Stomach (tissue), 9 donors: Measurements from ENCODE around the gene CLEC4F. TPM values are rescaled to one million over a fixed set of nuclear protein-coding genes. Genes with fewer than 3 reads are reported as not detected.

ENCODE experiments used
- DNase-seq, 2 donors: peaks; one replicate each; pipeline versions ENCODE4 v3.0.0 to v3.0.0-alpha.2; 2013 to 2019
- H3K27ac ChIP-seq, 5 donors: fragments of 200-600 bp in 4 of 5; sonication (generic) in 4 of 5; one replicate each; pipeline ENCODE4 v1.5.1; 2013 to 2019; ENCODE audit warnings: mild to moderate bottlenecking in 1 of 5, moderate library complexity in 1 of 5
- H3K27me3 ChIP-seq, 3 donors: fragments of 200-600 bp; sonication (generic); one replicate each; pipeline ENCODE4 v1.5.1; 2017 to 2019; ENCODE audit warnings: mixed run types in 1 of 3
- H3K36me3 ChIP-seq, 4 donors: fragments of 200-600 bp; sonication (generic); 1 replicate in 3 of 4; 2 replicates in 1 of 4; pipeline ENCODE4 v1.5.1; 2016 to 2019
- H3K4me1 ChIP-seq, 4 donors: fragments of 200-600 bp; sonication (generic); one replicate each; pipeline ENCODE4 v1.5.1; 2016 to 2019
- H3K4me3 ChIP-seq, 4 donors: fragments of 200-600 bp; sonication (generic) in 3 of 4; one replicate each; pipeline ENCODE4 v1.5.1; 2016 to 2019; ENCODE audit warnings: mild to moderate bottlenecking in 1 of 4
- H3K9me3 ChIP-seq, 4 donors: fragments of 200-600 bp; sonication (generic); one replicate each; pipeline ENCODE4 v1.5.1; 2016 to 2019
- EP300 ChIP-seq: sonication (generic); formaldehyde crosslinking; IDR thresholded peaks from one replicate; pipeline ENCODE4 v1.6.1; 2017; ENCODE audit warnings: antibody characterized with exemption
- POLR2A ChIP-seq, 4 donors: fragments of 450-650 bp; IDR thresholded peaks; one replicate each; pipeline ENCODE4 v1.6.1; 2016; ENCODE audit warnings: antibody characterized with exemption in 4 of 4, control low read depth in 2 of 4, mild to moderate bottlenecking in 1 of 4, moderate library complexity in 1 of 4
- POLR2AphosphoS5 ChIP-seq, 3 donors: sonication (generic); formaldehyde crosslinking; IDR thresholded peaks; one replicate each; pipeline ENCODE4 v1.6.1; 2016; ENCODE audit warnings: antibody characterized with exemption in 3 of 3
- WGBS, 5 donors: extraction: QIAGEN DNeasy Blood & Tissue Kit in 3 of 5; methylation state at CpG; one replicate each; pipeline versions ENCODE4 v1.1.5 to v1.1.7; 2013 to 2018; 5-methylcytosine and 5-hydroxymethylcytosine counted together
- intact Hi-C: fragments of 100-400 bp; cut with DNase I; formaldehyde crosslinking; loops from one replicate; pipeline ENCODE4 v1.15.1; 2023; ENCODE audit warnings: low total_unique reads
- polyA plus RNA-seq, 3 donors: library from polyadenylated mRNA; stranded (reverse); fragments of 200-250 nt; gene quantifications; one replicate each; pipeline ENCODE4 v1.2.3, GENCODE V29; 2013
- total RNA-seq, 5 donors: library from RNA; depleted of rRNA; stranded (reverse); fragments of >200 nt; gene quantifications; one replicate each; pipeline versions ENCODE4 v1.1.0 to v1.2.3, GENCODE V29; 2014 to 2016
- TF ChIP-seq, protein P1 (sequence below), 7 experiments: fragments of 450-650 bp in 4 of 7; fragments of 200-600 bp in 3 of 7; sonication (generic) in 3 of 7; IDR thresholded peaks; one replicate each; pipeline ENCODE4 v1.5.1; 2016 to 2019; ENCODE audit warnings: antibody characterized with exemption in 7 of 7, control low read depth in 2 of 7, mild to moderate bottlenecking in 1 of 7
- donor health status: healthy with polysubstance abuse.
- donor health status: Bipolar disorder and iron deficiency.
- donor health status: healthy.

CLEC4F gene
- total and polyA plus RNA-seq, 8 donors = 0.13 to 0.37 TPM; not detected in 6

DNA sequence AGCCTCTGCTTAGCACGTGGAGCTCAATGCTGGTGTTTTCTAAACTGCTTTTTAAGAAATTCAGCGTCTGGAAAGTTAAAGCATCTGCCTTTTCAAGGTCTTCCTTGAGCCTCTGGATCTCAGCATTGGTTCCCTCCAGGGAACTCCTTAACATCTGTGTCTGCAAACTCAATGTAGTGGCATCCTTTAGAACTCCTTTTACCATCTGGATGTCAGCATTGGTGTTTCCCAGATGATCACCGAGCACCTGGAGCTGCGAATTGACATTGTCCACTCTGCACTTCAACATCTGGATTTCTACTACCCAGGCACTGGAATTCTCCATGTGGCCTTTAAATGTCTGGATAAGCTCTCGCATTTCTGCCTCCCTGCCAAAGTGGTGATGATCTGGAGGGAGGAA, 3.7 kb downstream of the CLEC4F start:
- TF ChIP-seq POLR2AphosphoS5 (IDR thresholded peaks at IDR 0.05) (no peak), EP300 (no peak), POLR2A (IDR thresholded peaks at IDR 0.05) (no peak)
- TF ChIP-seq, protein P1, sequence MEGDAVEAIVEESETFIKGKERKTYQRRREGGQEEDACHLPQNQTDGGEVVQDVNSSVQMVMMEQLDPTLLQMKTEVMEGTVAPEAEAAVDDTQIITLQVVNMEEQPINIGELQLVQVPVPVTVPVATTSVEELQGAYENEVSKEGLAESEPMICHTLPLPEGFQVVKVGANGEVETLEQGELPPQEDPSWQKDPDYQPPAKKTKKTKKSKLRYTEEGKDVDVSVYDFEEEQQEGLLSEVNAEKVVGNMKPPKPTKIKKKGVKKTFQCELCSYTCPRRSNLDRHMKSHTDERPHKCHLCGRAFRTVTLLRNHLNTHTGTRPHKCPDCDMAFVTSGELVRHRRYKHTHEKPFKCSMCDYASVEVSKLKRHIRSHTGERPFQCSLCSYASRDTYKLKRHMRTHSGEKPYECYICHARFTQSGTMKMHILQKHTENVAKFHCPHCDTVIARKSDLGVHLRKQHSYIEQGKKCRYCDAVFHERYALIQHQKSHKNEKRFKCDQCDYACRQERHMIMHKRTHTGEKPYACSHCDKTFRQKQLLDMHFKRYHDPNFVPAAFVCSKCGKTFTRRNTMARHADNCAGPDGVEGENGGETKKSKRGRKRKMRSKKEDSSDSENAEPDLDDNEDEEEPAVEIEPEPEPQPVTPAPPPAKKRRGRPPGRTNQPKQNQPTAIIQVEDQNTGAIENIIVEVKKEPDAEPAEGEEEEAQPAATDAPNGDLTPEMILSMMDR (IDR thresholded peaks at IDR 0.05) = no peak
- Histone ChIP-seq H3K36me3 (no peaks in the 10 kb centered on the region), H3K4me3 (no peak overlapping the region), H3K4me1 (no peaks in the 10 kb centered on the region), H3K27ac (no peak overlapping the region), H3K27me3 (peaks cover 0 to 21% (median 0%) of the 10 kb centered on the region in 3 donors), H3K9me3 (no peaks in the 10 kb centered on the region)
- intact Hi-C loops = no loop called here
- WGBS, 5 donors = 74 to 84% (median 84%) methylated on average over 5 of the region's 5 CpGs
- DNase-seq = no peak

DNA sequence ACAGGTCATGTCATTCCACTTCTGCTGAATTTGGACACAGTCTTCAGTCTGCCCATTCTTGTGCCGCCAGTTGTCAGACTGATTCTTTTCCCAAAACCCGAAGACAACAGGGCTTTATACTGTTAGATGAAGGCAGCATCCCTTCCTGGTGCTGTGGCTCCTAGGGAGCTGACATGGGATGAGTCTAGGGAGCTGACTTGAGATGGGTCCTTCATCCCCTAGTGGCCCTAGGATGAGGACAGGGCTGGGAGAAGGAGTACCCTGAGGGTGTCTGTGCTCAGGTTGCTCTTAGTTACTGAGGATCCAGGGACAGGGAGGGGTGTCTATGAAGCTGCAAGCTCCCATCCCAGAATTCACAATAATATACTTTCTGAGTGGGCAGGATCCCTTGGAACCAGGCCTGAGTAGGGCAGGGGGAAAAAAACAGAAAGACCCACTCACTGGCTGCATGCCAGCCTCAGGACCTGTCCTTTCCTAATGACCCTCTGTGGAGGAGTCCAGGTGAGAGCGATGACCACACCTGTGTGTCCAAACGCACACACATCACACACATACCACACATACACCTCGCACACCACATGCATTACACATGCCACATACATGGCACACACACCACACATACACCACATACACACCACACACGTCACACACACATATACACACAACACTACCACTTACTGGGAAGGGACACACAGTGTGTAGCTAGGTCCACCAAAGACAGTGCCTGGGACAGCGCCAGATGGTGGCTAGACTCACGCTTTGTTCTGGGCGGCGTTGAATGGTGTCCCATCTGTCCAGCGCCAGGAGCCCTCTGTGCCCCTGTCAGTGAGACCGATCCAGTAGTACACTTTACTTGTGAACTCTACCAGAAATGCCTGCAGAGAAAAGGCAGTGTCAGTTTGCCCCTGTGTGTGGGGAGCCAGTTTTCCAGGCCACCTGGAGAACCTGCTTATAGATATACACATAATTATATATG, 11.1 kb downstream of the CLEC4F start:
- Histone ChIP-seq H3K4me3 (no peak overlapping the region), H3K36me3 (no peaks in the 10 kb centered on the region), H3K4me1 (no peaks in the 10 kb centered on the region), H3K9me3 (no peaks in the 10 kb centered on the region), H3K27ac (no peak overlapping the region), H3K27me3 (no peaks in the 10 kb centered on the region)
- intact Hi-C loops = no loop called here
- DNase-seq = no peak
- TF ChIP-seq, protein P1 (IDR thresholded peaks at IDR 0.05) = no peak
- TF ChIP-seq POLR2A (IDR thresholded peaks at IDR 0.05) = no peak
- TF ChIP-seq POLR2AphosphoS5 (IDR thresholded peaks at IDR 0.05) = no peak
- TF ChIP-seq EP300 = no peak
- 87 to 91% (median 89%) methylated on average over 12 of the region's 12 CpGs for WGBS, 5 donors

DNA sequence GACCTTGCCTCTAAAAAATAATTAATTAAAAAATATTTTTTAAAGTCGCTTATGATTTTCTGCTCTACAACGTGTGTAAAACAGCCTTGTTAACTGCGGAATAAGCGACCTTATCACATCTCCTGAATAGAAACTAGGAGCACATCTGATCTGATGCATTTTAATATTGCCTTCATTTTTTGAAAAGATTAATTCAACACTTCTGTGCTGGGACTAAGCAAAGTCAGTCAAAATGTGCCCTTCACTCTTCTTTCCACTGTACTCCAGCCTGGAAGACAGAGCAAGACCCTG, 12.6 kb downstream of the CLEC4F start:
- 86 to 94% (median 90%) methylated on average over 4 of the region's 4 CpGs for WGBS, 5 donors
- Histone ChIP-seq H3K4me1 (no peaks in the 10 kb centered on the region), H3K27ac (no peak overlapping the region), H3K4me3 (no peak overlapping the region), H3K27me3 (no peaks in the 10 kb centered on the region), H3K9me3 (no peaks in the 10 kb centered on the region), H3K36me3 (no peaks in the 10 kb centered on the region)
- DNase-seq = no peak
- intact Hi-C loops = no loop called here
- TF ChIP-seq POLR2AphosphoS5 (IDR thresholded peaks at IDR 0.05) (no peak), EP300 (no peak), POLR2A (IDR thresholded peaks at IDR 0.05) (no peak)
- TF ChIP-seq, protein P1 (IDR thresholded peaks at IDR 0.05) = no peak

DNA sequence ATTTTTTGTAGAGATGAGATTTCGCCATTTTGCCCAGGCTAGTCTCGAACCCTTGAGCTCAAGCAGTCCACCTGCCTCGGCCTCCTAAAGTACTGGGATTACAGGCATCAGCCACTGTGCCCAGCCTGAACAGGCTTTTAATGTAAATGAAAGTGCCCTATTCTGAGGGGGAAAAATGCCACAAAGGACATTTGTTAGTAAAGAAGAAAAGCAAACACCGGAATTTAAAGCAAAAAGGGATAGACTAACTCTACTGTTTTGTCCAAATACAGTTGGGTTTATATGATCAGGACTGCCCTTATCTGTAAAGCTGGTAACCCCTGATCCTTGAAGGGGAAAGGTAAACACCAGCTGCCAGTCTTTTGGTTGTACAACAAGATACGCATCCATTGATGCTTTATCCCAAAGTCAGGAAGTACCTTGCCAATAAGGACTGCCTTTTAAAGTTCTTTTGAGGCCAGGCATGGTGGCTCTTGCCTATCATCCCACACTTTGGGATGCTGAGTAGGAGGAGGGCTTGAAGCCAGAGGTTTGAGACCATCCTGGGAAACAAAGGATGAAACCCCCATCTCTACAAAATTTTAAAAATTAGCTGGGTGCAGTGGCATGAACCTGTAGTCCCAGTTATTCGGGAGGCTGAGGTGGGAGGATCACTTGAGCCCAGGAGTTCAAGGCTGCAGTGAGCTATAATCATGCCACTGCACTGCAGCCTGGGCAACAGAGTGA, 13.1 kb downstream of the CLEC4F start:
- no peak for DNase-seq
- H3K4me3 ChIP-seq = no peak overlapping the region
- no peaks in the 10 kb centered on the region for H3K4me1 ChIP-seq
- TF ChIP-seq, protein P1 (IDR thresholded peaks at IDR 0.05) = no peak
- H3K36me3 ChIP-seq = no peaks in the 10 kb centered on the region
- H3K27me3 ChIP-seq = no peaks in the 10 kb centered on the region
- intact Hi-C loops = no loop called here
- 55 to 71% (median 65%) methylated on average over 6 of the region's 6 CpGs for WGBS, 5 donors
- no peaks in the 10 kb centered on the region for H3K9me3 ChIP-seq
- H3K27ac ChIP-seq = no peak overlapping the region
